GM13976 (cell line): ENCODE measurements around the gene PRSS21.

Experiments
- DNase-seq: peaks from one replicate; pipeline ENCODE4 v3.0.0; 2012; ENCODE audit warnings: low spot score
- CTCF ChIP-seq: IDR thresholded peaks from 2 replicates; pipeline ENCODE4 v1.5.1; 2012; ENCODE audit warnings: borderline replicate concordance, mild to moderate bottlenecking; ENCODE audit not compliant: insufficient read depth; ENCODE audit errors: extremely low read depth, missing control alignments, control extremely low read depth
- in situ Hi-C: fragments of 300-500 bp; cut with MboI; formaldehyde crosslinking; loops from one replicate; pipeline ENCODE4 v1.12.0; 2022; ENCODE audit warnings: low sequenced_read_pairs, mixed read lengths, inconsistent platforms; ENCODE audit not compliant: unreplicated experiment

The PRSS21 gene

GRCh38 chr16:2853531-2854073 lies 36.6 kb downstream of the PRSS21 start:
- DNase-seq = peak; percentile 24
- in situ Hi-C loops = no loop called here
- TF ChIP-seq CTCF = no peak

GRCh38 chr16:2854700-2855309 lies 37.8 kb downstream of the PRSS21 start:
- no peak for TF ChIP-seq CTCF
- in situ Hi-C loops = no loop called here
- peak; percentile 34 for DNase-seq

- DNase-seq = peak; percentile 25
- in situ Hi-C loops = no loop called here
- no peak for TF ChIP-seq CTCF
These were observed 38.5 kb downstream of the PRSS21 start for GRCh38 chr16:2855536-2855935.

GRCh38 chr16:2856061-2856670 lies 39.1 kb downstream of the PRSS21 start:
- DNase-seq = peak; percentile 43
- in situ Hi-C loops = no loop called here
- no peak for TF ChIP-seq CTCF

- TF ChIP-seq CTCF = no peak
- in situ Hi-C loops = no loop called here
- DNase-seq = peak; percentile 13
These were observed 39.8 kb downstream of the PRSS21 start for GRCh38 chr16:2856686-2857450.

GRCh38 chr16:2857451-2858244 lies 40.6 kb downstream of the PRSS21 start, which contains the start of gene PRSS22:
TSS of gene PRSS22 (minus strand) at chr16:2858170. CDS start at chr16:2858104, 66 bp downstream.
- peak; percentile 43 for DNase-seq
- no peak for TF ChIP-seq CTCF
- in situ Hi-C loops = no loop called here
